Measurements from ENCODE around the gene DHRS12.

DNA sequence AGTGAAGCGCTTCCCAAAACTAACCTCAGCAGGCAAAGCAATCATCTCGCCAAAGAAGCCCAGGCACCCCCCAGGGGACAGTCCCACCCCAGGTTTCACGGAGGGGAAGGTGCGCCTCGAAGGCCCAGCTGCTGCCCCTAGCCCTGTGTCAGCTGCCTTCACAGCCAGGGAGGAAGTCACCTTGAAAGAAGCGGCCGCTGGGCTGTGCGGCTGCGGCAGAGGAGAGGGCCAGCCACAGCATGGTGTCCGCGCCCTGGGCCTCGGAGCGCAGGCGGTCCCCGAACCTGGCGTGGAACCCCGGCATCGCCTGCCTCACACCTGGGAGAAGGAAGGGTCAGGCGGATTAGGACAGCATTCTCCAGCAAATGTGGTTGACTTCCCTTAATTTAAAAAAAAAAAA lies 35.0 kb downstream of the DHRS12 start:
- TF ChIP-seq, protein P1, sequence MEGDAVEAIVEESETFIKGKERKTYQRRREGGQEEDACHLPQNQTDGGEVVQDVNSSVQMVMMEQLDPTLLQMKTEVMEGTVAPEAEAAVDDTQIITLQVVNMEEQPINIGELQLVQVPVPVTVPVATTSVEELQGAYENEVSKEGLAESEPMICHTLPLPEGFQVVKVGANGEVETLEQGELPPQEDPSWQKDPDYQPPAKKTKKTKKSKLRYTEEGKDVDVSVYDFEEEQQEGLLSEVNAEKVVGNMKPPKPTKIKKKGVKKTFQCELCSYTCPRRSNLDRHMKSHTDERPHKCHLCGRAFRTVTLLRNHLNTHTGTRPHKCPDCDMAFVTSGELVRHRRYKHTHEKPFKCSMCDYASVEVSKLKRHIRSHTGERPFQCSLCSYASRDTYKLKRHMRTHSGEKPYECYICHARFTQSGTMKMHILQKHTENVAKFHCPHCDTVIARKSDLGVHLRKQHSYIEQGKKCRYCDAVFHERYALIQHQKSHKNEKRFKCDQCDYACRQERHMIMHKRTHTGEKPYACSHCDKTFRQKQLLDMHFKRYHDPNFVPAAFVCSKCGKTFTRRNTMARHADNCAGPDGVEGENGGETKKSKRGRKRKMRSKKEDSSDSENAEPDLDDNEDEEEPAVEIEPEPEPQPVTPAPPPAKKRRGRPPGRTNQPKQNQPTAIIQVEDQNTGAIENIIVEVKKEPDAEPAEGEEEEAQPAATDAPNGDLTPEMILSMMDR (conservative IDR thresholded peaks at IDR 0.05; ENCODE audit: low read depth, low read length) = no peak
- no peak for TF ChIP-seq EZH2 (IDR thresholded peaks at IDR 0.05; ENCODE audit: low read length, unreplicated experiment)
